ENCODE data around the gene COQ5.
A peak's percentile ranks its signal among the peaks of the same experiment; 100 is the strongest.

Gene COQ5

GRCh38 chr12:120480211-120480610 is 48.7 kb downstream of the COQ5 start:
- no peak for DNase-seq

GRCh38 chr12:120479458-120479857 is 49.5 kb downstream of the COQ5 start:
- DNase-seq = no peak

GRCh38 chr12:120475643-120476042 is 53.3 kb downstream of the COQ5 start:
- no peak for DNase-seq

DNA sequence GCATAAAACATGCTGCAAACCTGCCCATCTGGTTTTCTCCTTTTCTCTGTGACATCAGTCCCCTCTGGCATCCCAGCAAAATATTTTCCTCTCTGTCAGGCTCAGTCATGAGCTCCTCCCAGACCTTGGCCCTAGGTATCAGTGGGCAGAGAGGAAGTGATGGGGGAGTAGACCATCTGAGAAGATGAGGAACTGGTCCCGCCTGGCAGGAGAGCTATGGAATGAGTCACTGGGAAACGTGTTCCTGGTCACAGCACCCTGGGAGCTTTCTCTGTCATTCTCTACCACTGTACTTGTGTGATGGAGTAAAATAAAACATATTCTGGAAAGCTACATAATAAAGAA is 54.4 kb downstream of the COQ5 start:
- DNase-seq = no peak

DNA sequence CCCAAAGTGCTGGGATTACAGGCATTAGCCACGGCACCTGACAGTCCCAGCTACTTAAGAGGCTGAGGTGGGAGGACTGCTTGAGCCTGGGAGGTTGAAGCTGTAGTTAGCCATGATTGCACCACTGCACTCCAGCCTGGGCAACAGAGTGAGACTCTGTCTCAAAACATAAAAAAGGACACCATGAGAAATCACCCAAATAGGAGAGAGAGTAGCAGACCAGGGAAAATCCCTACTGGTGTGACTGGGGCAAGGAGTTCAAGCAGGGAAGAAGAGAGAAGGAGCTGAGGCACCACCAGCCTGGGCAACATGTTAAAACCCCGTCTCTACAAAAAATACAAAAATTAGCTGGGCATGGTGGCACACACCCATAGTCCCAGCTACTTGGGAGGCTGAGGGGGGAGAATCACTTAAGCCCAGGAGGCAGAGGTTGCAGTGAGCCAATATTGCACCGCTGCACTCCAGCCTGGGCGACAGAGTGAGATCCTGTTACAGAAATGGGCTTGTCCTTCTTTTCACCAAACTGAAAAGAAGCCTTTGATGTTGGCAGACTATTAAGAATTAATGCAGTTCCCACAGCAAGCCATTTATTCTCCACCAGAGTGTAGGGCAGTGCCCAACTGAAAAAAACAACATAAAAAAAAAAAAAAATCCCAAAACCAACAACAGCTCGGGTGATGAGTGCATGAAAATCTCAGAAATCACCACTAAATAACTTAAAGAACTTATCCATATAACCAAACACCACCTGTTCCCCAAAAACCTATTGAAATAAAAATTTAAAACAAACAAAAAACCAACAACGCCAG is 54.9 kb downstream of the COQ5 start:
- no peak for DNase-seq

- DNase-seq = no peak
Observed at GRCh38 chr12:120472521-120472920, 56.4 kb downstream of the COQ5 start.

- no peak for DNase-seq
Observed at GRCh38 chr12:120470150-120470784, 58.7 kb downstream of the COQ5 start.

- DNase-seq = peak; percentile 98
Observed at GRCh38 chr12:120469450-120470149, 59.4 kb downstream of the COQ5 start, which contains the start of gene SRSF9. Gene SRSF9 (minus strand): TSS chr12:120469748. CDS start chr12:120469609, 139 bp downstream.

GRCh38 chr12:120468821-120469449 is 60.0 kb downstream of the COQ5 start:
- DNase-seq = peak in 1 of 2 experiments; percentile 53

DNA sequence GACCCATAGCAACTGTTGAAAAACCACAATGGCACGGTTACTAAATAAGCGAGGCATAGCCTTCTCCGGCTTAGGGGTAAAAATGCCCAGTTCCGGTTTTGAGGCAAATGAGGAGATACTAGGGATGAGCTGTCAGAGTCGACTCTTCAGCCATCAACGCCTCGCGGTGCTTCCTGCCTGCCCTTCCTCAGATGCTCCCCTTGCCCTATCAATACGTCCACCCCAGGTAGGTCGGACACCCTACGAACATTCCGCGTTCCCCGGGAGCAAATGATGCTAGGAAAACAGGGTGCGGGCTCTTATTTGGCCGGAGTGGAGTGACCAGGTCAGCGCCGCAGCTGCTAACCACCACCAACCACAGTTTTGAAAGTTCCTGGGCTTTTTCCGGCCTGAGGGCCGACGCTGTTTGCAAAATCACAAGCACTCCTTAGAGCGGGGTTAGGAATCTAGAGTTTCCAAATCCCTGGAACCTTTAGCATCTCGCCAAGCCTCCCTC is 60.6 kb downstream of the COQ5 start:
- DNase-seq = peak; percentile 48 to 54

- DNase-seq = no peak
Observed at GRCh38 chr12:120467439-120467838, 61.5 kb downstream of the COQ5 start.

DNA sequence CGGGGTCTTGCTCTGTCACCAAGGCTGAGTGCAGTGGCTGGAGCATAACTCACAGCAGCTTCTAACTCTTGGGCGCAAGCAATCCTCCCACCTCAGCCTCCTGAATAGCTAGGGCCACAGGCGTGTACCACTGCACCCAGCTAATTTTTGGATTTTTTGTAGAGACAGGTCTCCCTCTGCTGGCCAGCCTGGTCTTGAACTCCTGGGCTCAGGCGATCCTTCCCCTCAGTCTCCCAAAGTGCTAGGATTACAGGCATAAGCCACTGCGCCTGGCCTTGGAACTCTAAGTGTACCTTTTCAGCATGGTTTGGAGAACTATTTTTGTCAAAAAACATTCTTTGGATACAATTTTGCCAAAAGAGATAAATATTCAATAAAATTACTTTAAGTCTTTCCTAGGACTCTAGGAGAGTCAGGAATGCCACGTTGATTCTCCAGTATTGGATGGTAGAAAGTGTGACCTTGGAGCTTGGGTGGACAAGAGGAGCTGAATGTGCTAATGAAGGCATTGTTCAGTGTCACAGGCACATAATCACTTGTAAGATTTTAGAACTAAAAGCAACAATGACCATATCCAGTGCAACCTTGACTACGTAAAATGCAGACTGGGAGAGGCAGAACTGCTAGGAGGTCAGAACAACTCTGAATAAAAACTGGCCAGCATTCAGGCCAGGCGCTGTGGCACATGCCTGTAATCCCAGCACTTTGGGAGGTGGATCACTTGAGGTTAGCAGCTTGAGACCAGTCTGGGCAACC is 62.2 kb downstream of the COQ5 start:
- DNase-seq = peak; percentile 52 to 59

DNA sequence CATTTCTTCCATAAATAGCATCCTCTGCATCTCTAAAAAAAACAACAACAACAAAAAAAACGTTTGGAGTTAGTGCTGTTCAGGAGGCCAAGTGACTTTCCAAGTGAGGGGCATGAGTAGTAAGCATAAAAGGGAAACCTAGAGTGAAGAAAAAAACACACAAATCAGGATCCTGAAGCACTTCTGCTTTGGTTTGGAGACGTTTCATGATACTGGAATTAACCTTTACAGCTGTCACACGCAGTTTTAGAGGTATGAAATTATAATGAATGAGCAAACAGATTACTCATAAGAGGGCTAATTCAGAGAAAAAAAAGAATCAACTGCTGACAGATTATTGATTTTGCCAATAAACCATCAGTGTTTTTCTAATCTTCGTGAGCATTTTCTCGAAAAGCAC is 63.2 kb downstream of the COQ5 start:
- DNase-seq = no peak

- DNase-seq = no peak
Observed at GRCh38 chr12:120463712-120464111, 65.2 kb downstream of the COQ5 start.

GRCh38 chr12:120462099-120462640 is 66.8 kb downstream of the COQ5 start:
- no peak for DNase-seq

GRCh38 chr12:120460157-120460556 is 68.8 kb downstream of the COQ5 start:
- no peak for DNase-seq

- DNase-seq = no peak
Observed at GRCh38 chr12:120457133-120457532, 71.8 kb downstream of the COQ5 start.

GRCh38 chr12:120455302-120455701 is 73.7 kb downstream of the COQ5 start:
- no peak for DNase-seq

DNA sequence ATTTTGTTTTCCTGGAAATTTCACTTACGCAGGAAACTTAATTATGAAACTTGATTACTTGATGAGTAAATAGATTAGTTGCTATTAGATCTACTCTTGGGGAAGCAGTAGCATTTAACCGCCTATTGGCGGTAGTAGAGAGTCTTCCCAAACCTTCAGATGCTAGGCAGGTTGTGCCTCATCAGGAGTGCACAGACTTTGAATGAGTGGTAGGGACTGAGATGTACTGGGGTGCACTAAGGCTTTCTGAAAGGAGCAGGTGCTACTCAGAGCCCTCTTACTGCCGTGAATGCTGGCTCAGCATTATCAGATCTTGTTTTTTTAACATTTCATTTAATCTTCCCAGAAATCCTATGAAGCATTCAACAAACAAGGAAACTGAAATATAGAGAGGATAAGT is 75.0 kb downstream of the COQ5 start:
- no peak for DNase-seq
